ENCODE data around the gene SEC24D.

GRCh38 chr4:118760092-118760491 is 75.8 kb downstream of the SEC24D start:
- TF ChIP-seq FOXJ3 (CRISPR knock-in tag; IDR thresholded peaks at IDR 0.05; ENCODE audit: borderline replicate concordance) (no peak), ATF2 (CRISPR knock-in tag; IDR thresholded peaks at IDR 0.05; ENCODE audit: borderline replicate concordance, low read depth) (no peak), TEAD1 (CRISPR knock-in tag; IDR thresholded peaks at IDR 0.05) (no peak), CTCF (IDR thresholded peaks at IDR 0.05) (no peak), ZNF138 (CRISPR knock-in tag; conservative IDR thresholded peaks at IDR 0.05) (no peak), MAX (CRISPR knock-in tag; IDR thresholded peaks at IDR 0.05) (no peak), NR3C1 (CRISPR knock-in tag; conservative IDR thresholded peaks at IDR 0.05; ENCODE audit: low read depth) (no peak), ATF6 (CRISPR knock-in tag; IDR thresholded peaks at IDR 0.05) (no peak)
- TF ChIP-seq, protein P1, sequence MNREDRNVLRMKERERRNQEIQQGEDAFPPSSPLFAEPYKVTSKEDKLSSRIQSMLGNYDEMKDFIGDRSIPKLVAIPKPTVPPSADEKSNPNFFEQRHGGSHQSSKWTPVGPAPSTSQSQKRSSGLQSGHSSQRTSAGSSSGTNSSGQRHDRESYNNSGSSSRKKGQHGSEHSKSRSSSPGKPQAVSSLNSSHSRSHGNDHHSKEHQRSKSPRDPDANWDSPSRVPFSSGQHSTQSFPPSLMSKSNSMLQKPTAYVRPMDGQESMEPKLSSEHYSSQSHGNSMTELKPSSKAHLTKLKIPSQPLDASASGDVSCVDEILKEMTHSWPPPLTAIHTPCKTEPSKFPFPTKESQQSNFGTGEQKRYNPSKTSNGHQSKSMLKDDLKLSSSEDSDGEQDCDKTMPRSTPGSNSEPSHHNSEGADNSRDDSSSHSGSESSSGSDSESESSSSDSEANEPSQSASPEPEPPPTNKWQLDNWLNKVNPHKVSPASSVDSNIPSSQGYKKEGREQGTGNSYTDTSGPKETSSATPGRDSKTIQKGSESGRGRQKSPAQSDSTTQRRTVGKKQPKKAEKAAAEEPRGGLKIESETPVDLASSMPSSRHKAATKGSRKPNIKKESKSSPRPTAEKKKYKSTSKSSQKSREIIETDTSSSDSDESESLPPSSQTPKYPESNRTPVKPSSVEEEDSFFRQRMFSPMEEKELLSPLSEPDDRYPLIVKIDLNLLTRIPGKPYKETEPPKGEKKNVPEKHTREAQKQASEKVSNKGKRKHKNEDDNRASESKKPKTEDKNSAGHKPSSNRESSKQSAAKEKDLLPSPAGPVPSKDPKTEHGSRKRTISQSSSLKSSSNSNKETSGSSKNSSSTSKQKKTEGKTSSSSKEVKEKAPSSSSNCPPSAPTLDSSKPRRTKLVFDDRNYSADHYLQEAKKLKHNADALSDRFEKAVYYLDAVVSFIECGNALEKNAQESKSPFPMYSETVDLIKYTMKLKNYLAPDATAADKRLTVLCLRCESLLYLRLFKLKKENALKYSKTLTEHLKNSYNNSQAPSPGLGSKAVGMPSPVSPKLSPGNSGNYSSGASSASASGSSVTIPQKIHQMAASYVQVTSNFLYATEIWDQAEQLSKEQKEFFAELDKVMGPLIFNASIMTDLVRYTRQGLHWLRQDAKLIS (CRISPR knock-in tag; IDR thresholded peaks at IDR 0.05; ENCODE audit: borderline replicate concordance), result no peak
